SU-DHL-6 (cell line): Measurements from ENCODE around the gene MRPS25.

Source experiments
- H2AFZ ChIP-seq: fragments of 200-600 bp; sonication (generic); 2 replicates; pipeline ENCODE4 v1.6.1; 2014; ENCODE audit warnings: low read depth, mild to moderate bottlenecking, moderate library complexity, mixed read lengths, antibody characterized with exemption, low read length; ENCODE audit not compliant: severe bottlenecking
- H3F3A ChIP-seq: fragments of 200-600 bp; shearing (Covaris generic); 2 replicates; pipeline ENCODE4 v1.6.0; 2016; ENCODE audit warnings: antibody characterized with exemption, mild to moderate bottlenecking; ENCODE audit not compliant: insufficient read depth
- H3K27ac ChIP-seq: fragments of 200-600 bp; sonication (generic); 2 replicates; pipeline ENCODE4 v1.5.1; 2016; ENCODE audit warnings: low read depth, mild to moderate bottlenecking, low read length, moderate library complexity, mixed read lengths
- H3K27me3 ChIP-seq: fragments of 200-600 bp; sonication (generic), shearing (Covaris generic); 2 replicates; pipeline ENCODE4 v1.6.0; 2014; ENCODE audit warnings: mild to moderate bottlenecking, low read length
- H3K36me3 ChIP-seq: fragments of 200-600 bp; sonication (generic); 2 replicates; pipeline ENCODE4 v1.6.1; 2014; ENCODE audit warnings: mild to moderate bottlenecking, low read length, mixed read lengths
- H3K4me2 ChIP-seq: fragments of 300-600, 200-600 bp; shearing (Covaris generic), sonication (generic); 2 replicates; pipeline ENCODE4 v1.6.0; 2014; ENCODE audit warnings: low read length, low read depth, mild to moderate bottlenecking; ENCODE audit not compliant: poor library complexity, severe bottlenecking
- H3K4me3 ChIP-seq: fragments of 200-600 bp; sonication (generic); 2 replicates; pipeline ENCODE4 v1.5.1; 2014; ENCODE audit warnings: antibody characterized with exemption, low read length, mild to moderate bottlenecking, mixed read lengths; ENCODE audit not compliant: insufficient read depth, poor library complexity, severe bottlenecking
- H3K79me2 ChIP-seq: fragments of 200-600 bp; sonication (generic); 2 replicates; pipeline ENCODE4 v1.6.1; 2014; ENCODE audit warnings: mild to moderate bottlenecking, low read length, moderate library complexity; ENCODE audit not compliant: insufficient read depth
- H3K9ac ChIP-seq: fragments of 200-600 bp; sonication (generic); 2 replicates; pipeline ENCODE4 v1.7.0; 2014; ENCODE audit warnings: mild to moderate bottlenecking, low read length
- H3K9me2 ChIP-seq: fragments of 200-600 bp; sonication (generic); replicated peaks from 2 replicates; pipeline ENCODE4 v1.6.1; 2014; ENCODE audit warnings: low read length; ENCODE audit not compliant: insufficient read depth
- H3K9me3 ChIP-seq: fragments of 200-600 bp; sonication (generic); 2 replicates; pipeline ENCODE4 v1.6.1; 2014; ENCODE audit warnings: low read length, mixed read lengths; ENCODE audit not compliant: insufficient read depth
- H4K20me1 ChIP-seq: fragments of 200-600 bp; sonication (generic); 2 replicates; pipeline ENCODE4 v1.6.1; 2014; ENCODE audit warnings: low read depth, mild to moderate bottlenecking, antibody characterized with exemption, low read length, moderate library complexity, mixed read lengths
- EZH2phosphoT487 ChIP-seq: fragments of 200-600 bp; sonication (generic), shearing (Covaris generic); conservative IDR thresholded peaks from 2 replicates; pipeline ENCODE4 v1.6.1; 2018; ENCODE audit warnings: mild to moderate bottlenecking, antibody characterized with exemption, low read length, moderate library complexity, mixed read lengths
- TF ChIP-seq, protein P1 (sequence below): fragments of 200-600 bp; sonication (generic); IDR thresholded peaks from one replicate; pipeline ENCODE4 v1.5.1; 2017; ENCODE audit warnings: antibody characterized with exemption, mild to moderate bottlenecking, low read length, moderate library complexity; ENCODE audit not compliant: insufficient read depth, poor library complexity, severe bottlenecking

Gene MRPS25

DNA sequence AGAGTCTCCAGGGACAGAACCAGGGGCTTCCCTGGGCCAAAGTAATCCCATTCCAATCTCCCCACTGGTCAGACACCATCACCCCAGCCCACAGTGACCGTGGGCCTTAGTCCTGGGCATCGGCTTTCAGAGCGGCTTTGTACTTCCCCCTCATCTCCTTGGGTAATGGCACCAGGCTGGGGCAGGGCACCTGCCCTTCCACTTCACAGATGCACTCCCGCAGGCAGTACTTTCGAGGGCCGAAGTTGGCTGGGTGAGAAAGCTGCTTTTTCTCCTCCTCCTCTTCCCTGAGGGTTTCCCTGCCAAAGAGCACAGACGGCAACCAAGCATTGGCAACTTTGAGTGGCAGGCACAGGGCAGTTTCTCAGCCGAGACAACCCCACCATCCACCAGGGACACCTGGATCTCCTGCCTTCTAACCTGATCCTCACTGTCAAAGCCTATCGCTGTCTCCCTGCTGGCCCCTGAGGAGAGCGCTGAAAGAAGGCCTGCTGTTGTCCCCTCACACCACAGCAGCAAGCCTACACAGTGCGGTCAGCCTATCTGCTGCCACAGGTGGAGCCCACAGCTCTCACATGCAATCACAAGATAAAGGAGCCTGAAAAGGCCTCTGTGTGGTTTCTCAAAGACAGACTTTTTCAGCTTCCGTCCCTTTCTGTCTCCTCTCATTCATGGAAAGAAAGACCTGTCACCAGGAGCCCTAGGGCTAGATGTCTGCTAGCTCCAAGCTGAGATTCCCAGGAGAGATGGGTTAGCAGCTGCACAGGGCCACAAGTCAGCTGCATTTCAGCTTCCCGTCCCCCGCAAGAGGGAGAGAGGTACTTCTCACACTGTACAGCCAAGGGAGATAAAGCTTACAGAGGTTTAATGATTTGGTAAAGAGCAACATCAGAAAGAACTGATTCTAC, 12.5 kb downstream of the MRPS25 start:
- no peak overlapping the region; the same call in 1 of the 2 replicates for H3K27ac ChIP-seq
- peaks cover 7% of the 10 kb centered on the region; the same call in 1 of the 2 replicates for H4K20me1 ChIP-seq
- no peak overlapping the region for H3K4me3 ChIP-seq
- H3K36me3 ChIP-seq, result peaks cover 34% of the 10 kb centered on the region
- TF ChIP-seq EZH2phosphoT487, result no peak
- TF ChIP-seq, protein P1, sequence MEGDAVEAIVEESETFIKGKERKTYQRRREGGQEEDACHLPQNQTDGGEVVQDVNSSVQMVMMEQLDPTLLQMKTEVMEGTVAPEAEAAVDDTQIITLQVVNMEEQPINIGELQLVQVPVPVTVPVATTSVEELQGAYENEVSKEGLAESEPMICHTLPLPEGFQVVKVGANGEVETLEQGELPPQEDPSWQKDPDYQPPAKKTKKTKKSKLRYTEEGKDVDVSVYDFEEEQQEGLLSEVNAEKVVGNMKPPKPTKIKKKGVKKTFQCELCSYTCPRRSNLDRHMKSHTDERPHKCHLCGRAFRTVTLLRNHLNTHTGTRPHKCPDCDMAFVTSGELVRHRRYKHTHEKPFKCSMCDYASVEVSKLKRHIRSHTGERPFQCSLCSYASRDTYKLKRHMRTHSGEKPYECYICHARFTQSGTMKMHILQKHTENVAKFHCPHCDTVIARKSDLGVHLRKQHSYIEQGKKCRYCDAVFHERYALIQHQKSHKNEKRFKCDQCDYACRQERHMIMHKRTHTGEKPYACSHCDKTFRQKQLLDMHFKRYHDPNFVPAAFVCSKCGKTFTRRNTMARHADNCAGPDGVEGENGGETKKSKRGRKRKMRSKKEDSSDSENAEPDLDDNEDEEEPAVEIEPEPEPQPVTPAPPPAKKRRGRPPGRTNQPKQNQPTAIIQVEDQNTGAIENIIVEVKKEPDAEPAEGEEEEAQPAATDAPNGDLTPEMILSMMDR, result no peak
- H3K79me2 ChIP-seq, result peaks cover 72% of the 10 kb centered on the region
- H3K9ac ChIP-seq, result no peak overlapping the region
- H3F3A ChIP-seq, result peaks cover 30% of the 10 kb centered on the region
- H2AFZ ChIP-seq, result no peak overlapping the region
- no peaks in the 10 kb centered on the region for H3K9me3 ChIP-seq
- H3K4me2 ChIP-seq, result no peak overlapping the region
- no peaks in the 10 kb centered on the region for H3K9me2 ChIP-seq
- H3K27me3 ChIP-seq, result no peaks in the 10 kb centered on the region

DNA sequence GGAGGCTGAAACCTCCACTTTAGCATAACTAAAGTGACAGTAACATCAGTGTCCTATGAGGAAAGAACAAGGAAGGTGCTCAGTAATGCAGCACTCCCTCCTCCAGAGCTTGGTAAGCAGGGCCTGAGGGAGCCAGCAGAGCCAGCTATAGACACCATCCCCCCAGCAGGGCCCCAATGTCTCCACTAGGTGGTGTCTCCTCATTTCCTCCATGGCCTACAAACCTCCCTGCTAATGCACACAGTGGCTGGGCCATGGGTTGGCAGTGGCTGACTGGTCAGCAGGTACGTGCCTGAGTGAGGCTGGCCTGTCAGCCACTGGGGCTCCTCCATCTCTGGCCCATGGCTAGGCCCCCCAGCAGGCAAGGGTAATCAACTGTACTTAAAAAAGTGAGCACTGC, 13.6 kb downstream of the MRPS25 start:
- Histone ChIP-seq H3K36me3 (peaks cover 43% of the 10 kb centered on the region), H3K27ac (peak overlapping the region; percentile 83), H3K27me3 (no peaks in the 10 kb centered on the region), H3F3A (peaks cover 30% of the 10 kb centered on the region), H4K20me1 (peaks cover 7% of the 10 kb centered on the region; the same call in 1 of the 2 replicates), H3K9ac (no peak overlapping the region), H3K4me2 (peak overlapping the region; percentile 37), H3K79me2 (peaks cover 61% of the 10 kb centered on the region), H2AFZ (no peak overlapping the region), H3K4me3 (no peak overlapping the region), H3K9me2 (no peaks in the 10 kb centered on the region), H3K9me3 (no peaks in the 10 kb centered on the region)
- TF ChIP-seq, protein P1, result peak; percentile 53
- TF ChIP-seq EZH2phosphoT487, result no peak

DNA sequence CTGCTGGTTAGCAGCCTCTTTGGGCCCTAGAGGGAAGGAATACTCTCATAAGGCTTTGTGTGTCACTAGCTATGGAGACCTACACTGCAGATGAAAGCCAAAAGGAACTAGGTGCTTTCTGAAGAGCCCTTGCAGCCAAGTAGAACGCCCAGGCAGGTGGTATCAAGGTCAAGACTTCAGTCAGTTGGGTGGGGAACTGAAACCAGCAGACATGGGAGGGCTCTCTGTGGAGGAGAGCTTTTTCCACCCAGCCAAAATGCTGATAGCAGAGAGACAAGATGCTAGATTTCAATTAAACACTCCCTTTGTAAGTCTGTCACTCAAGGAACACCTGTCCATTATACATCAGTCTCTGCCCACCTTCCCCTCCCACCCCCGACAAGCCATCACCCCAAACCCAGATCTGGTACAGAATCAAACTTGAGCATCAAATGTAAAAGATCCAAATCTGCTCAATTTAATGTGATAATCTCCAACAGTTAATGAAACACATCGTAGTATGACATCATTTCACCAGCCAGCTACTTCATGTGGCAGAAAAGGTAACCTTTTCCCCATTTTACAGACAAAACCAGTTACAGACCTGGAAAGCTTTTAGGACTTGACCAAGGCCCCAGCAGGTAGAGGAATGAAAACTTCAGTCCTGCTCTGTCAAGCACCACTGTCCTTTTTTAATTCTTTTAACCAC, 14.6 kb downstream of the MRPS25 start:
- H3K36me3 ChIP-seq, result peaks cover 38% of the 10 kb centered on the region
- H4K20me1 ChIP-seq, result peaks cover 7% of the 10 kb centered on the region; the same call in 1 of the 2 replicates
- H3K9me2 ChIP-seq, result no peaks in the 10 kb centered on the region
- TF ChIP-seq, protein P1, result no peak
- TF ChIP-seq EZH2phosphoT487, result no peak
- peak overlapping the region; percentile 37 for H3K4me2 ChIP-seq
- no peak overlapping the region for H3K9ac ChIP-seq
- no peak overlapping the region for H2AFZ ChIP-seq
- H3K27me3 ChIP-seq, result no peaks in the 10 kb centered on the region
- peak overlapping the region; percentile 83 for H3K27ac ChIP-seq
- peaks cover 30% of the 10 kb centered on the region for H3F3A ChIP-seq
- H3K4me3 ChIP-seq, result no peak overlapping the region
- peaks cover 51% of the 10 kb centered on the region for H3K79me2 ChIP-seq
- no peaks in the 10 kb centered on the region for H3K9me3 ChIP-seq
